IPS DF 4.7 (cell line): ENCODE results near the gene FADS1.

Experiments used
- DNase-seq: peaks from one replicate; pipeline ENCODE4 v3.0.0-alpha.2; 2013; ENCODE audit warnings: low spot score; ENCODE audit errors: extremely low read depth

The FADS1 gene

DNA sequence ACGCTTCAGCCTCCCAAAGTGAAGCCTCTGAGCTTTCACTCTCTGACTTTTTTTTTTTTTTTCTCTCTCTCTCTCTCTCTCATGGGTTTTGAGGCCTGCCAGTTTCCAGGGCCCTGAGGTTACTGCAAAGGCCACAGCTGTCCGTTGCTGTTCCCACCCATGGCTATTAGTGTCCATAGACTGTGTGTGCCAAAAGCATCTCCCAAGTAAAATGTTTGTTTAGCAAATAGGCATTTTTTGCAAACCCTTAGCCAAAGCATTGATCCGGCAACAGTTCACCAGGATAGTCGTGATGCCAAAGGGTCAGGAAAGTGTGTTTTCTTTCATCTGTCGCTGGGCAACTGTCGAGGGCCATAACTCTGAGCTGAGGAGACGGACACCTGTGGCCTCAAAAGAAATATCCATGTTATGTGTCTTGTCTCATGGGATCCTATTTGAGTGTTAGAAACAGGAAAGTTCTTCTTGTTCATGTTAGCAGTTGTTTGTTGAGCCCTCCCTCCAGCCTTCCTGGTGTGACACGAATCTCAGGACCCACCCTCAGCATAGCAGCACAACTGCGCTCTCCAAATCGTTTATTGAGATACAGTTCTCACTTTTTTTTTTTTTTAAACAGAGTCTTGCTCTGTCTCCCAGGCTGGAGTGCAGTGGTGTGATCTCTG, 29.7 kb upstream of the FADS1 start:
- DNase-seq, result no peak

GRCh38 chr11:61844909-61845565, 28.2 kb upstream of the FADS1 start:
- DNase-seq, result no peak

DNA sequence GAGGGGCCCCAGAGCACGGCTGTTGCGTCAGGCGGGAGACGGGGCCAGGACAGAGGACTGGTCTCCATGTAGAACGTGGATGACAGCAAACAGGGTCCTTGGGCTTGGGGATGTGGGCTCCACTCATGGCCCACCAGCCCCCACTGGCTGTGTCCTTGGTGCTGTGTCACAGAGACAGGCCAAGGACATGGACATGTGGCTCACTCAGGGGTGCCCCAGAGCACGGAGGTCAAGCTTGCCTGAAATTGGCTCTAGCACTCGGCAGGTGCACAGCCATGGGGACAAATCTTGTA, 25.7 kb upstream of the FADS1 start:
- no peak for DNase-seq

DNA sequence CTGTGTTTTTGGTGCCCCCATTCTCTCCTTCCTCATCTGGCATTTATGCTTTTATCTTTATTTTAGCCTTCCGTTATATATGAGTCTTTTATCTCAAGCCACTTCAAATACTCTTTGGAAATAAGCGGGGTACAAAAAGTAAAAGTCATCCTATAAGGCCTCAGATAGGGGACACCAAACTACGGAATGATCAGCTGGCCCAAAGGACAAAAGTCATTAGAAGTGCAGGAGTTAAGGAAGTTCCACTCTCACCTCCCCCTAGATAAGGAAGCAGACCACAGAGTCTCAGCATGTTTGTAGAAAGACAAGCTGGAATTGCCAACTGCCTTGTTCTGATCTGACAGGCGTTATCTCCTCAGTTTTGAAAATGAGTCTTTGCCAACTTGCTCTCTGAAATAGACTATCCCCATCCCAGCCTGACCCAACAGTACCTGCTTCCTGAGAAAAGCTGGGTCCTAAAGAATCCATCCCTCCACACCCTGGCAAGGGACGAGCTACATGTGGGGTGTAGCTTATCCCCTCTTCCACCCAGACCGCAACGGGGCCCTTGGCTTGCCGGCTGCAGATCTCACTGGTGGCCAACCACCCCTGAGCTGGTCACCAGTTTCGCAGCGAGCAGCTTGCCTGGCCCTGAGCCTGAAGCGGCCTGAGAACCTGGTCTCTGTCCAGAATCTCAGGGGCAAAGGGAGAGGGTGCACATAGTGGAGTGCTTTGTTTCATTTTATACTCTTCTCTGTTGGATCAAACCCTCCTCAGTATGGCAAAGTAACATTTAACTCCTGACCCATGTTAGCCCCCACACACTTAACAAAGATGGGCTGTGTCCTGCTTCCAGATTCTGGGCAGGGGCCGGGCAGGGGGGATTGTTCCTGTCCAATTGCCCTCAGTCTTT, 25.1 kb upstream of the FADS1 start:
- DNase-seq, result no peak

GRCh38 chr11:61840371-61840770, 23.6 kb upstream of the FADS1 start:
- DNase-seq, result no peak

GRCh38 chr11:61839742-61840141, 22.9 kb upstream of the FADS1 start:
- DNase-seq, result no peak

- no peak for DNase-seq
Measured at GRCh38 chr11:61838921-61839320, 22.1 kb upstream of the FADS1 start.

GRCh38 chr11:61838501-61838900, 21.7 kb upstream of the FADS1 start:
- DNase-seq, result no peak

- DNase-seq, result no peak
Measured at GRCh38 chr11:61837411-61838005, 20.7 kb upstream of the FADS1 start.

DNA sequence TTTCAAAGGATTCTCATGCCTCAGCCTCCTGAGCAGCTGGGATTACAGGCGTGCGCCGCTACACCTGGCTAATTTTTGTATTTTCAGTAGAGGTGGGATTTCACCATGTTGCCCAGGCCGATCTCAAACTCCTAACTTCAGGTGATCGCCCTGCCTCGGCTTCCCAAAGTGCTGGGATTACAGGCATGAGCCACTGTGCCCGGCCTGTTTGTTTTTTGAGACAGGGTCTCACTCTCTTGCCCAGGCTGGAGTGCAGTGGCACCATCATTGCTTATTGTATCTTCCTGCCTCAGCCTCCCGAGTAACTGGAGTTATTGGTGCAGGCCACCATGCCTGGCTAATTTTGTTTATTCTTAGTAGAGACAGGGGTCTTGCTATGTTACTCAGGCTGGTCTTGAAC, 19.4 kb upstream of the FADS1 start:
- DNase-seq, result no peak

GRCh38 chr11:61834278-61835048, 17.7 kb upstream of the FADS1 start:
- no peak for DNase-seq

DNA sequence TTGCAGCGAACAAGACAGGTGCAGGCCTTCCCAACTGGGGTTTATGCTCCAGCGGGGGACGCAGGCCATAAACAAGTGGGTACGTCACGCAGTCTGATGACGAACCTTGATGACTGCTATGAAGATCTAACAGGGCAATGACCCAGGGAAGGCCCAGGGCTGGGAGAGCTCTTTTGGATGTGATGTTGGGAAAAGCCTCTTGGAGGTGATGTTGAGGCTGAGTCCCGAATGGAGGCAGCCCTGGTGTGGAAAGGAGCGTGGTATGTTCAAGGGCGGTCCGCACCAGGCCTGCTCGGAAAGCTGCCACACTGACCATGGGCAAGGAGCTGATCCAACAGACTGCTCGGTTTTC, 17.1 kb upstream of the FADS1 start:
- no peak for DNase-seq

- no peak for DNase-seq
Measured at GRCh38 chr11:61833471-61833870, 16.7 kb upstream of the FADS1 start.

- no peak for DNase-seq
Measured at GRCh38 chr11:61832754-61833153, 16.0 kb upstream of the FADS1 start.

GRCh38 chr11:61832207-61832606, 15.4 kb upstream of the FADS1 start:
- DNase-seq, result no peak

DNA sequence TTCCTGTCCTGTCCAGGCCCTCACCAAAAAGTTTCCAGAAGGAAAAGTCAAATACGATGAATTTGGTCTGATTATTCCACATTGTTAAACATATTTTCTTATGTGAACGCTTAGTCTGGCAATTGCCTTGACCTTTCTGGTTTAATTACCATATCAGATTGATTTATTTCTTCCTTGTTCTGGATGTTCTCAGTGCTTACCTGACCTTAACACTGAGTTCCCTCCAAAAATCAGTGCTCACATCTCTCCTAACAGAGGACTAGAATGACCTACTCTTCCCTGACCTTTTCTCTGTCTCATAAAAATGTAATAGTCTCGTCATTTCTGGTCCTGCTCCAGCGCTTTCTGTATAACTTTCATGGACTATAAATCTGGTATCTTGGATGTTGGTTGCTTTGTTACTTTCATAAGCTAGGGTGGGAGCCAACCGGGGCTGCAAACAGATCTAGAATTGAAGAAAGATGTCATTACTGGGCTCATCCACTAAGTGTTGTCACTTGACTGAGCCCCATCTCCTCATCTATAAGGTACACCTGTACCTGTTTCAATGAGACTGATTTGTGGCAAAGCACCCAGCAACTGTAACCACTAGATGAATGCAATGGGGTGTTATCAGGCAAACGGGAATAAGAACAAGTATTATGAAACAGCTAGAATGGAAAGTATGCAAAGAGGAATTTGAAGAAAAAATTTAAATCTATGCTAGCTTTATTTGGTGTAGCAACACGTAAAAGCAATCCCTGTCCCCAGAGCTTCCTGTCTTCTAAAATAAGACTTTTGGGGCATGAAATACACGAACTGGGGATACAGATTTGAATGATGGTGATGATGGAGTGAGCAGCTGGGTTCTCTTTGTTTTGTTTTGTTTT, 13.7 kb upstream of the FADS1 start:
- DNase-seq, result no peak

- no peak for DNase-seq
Measured at GRCh38 chr11:61829806-61830205, 13.0 kb upstream of the FADS1 start.

DNA sequence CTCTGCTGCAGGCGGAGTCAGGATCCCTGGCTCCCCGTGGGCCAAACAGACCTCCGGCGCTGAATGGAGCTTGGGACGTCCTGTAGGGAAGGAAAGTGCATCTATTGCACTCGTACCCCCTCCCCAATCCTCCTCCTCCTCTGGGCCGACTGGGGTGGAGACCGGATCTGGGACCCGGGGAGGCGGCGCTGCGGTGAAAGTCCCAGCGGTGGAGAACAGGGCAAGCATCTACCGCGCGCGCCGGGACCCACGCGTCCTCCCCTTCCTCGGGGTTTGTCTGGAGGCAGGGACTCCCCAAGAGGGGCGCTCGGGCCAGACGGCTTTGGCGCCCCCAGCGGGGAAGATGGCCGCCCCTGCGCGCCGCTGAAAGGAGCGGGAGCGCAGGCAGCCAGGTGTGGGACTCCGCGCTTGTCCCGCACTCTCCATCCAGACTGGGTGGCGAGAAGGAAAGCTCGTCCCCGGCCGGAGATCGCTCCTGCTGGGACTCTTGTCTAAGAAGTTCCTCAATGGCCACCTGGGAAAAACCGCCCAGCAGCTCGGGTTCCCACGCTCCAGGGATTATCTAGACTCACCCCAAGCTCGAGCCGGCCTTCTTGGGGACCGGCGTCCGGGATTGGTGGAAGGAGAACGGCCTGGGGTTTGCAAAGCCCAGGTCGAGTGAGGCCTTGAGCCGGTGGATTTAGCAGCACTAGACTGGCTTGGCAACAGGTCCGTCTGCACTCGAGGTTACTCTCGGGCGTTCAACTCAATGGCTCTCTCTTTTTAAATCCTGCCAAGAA, 12.0 kb upstream of the FADS1 start:
- no peak for DNase-seq

- DNase-seq, result no peak
Measured at GRCh38 chr11:61828379-61828628, 11.5 kb upstream of the FADS1 start.
